GM08714 (cell line): ENCODE data around the gene MYMK.

ENCODE experiments used
- H3K4me3 ChIP-seq: fragments of 200-500 bp; sonication (Bioruptor generic); 2 replicates; pipeline ENCODE4 v1.5.1; 2014; ENCODE audit warnings: mild to moderate bottlenecking, low read length, inconsistent platforms
- ZNF274 ChIP-seq: IDR thresholded peaks from 2 replicates; pipeline ENCODE4 v1.6.1; 2012; ENCODE audit warnings: mild to moderate bottlenecking, low read depth, low read length

Gene MYMK

GRCh38 chr9:133546287-133546680, 21.5 kb upstream of the MYMK start:
- no peak for TF ChIP-seq ZNF274

GRCh38 chr9:133545494-133546286, 20.9 kb upstream of the MYMK start:
- no peak for TF ChIP-seq ZNF274
- no peak overlapping the region for H3K4me3 ChIP-seq

More at GRCh38 chr9:133546287-133546680, 21.5 kb upstream of the MYMK start:
- H3K4me3 ChIP-seq = no peak overlapping the region

- H3K4me3 ChIP-seq = no peak overlapping the region
- no peak for TF ChIP-seq ZNF274
Observed at GRCh38 chr9:133543772-133544467, 19.2 kb upstream of the MYMK start.

- H3K4me3 ChIP-seq = no peak overlapping the region
- TF ChIP-seq ZNF274 = no peak
Observed at GRCh38 chr9:133542002-133542401, 17.2 kb upstream of the MYMK start.

GRCh38 chr9:133540698-133541025, 15.9 kb upstream of the MYMK start:
- TF ChIP-seq ZNF274 = no peak
- H3K4me3 ChIP-seq = no peak overlapping the region

- TF ChIP-seq ZNF274 = no peak
- H3K4me3 ChIP-seq = no peak overlapping the region
Observed at GRCh38 chr9:133539991-133540697, 15.4 kb upstream of the MYMK start.

- H3K4me3 ChIP-seq = no peak overlapping the region
- no peak for TF ChIP-seq ZNF274
Observed at GRCh38 chr9:133538851-133539833, 14.4 kb upstream of the MYMK start.

GRCh38 chr9:133538176-133538575, 13.4 kb upstream of the MYMK start:
- H3K4me3 ChIP-seq = no peak overlapping the region

GRCh38 chr9:133537257-133537656, 12.5 kb upstream of the MYMK start:
- no peak for TF ChIP-seq ZNF274
- H3K4me3 ChIP-seq = no peak overlapping the region

More at GRCh38 chr9:133538176-133538575, 13.4 kb upstream of the MYMK start:
- TF ChIP-seq ZNF274 = no peak

GRCh38 chr9:133536536-133536935, 11.8 kb upstream of the MYMK start:
- no peak for TF ChIP-seq ZNF274
- no peak overlapping the region for H3K4me3 ChIP-seq

- no peak overlapping the region for H3K4me3 ChIP-seq
- no peak for TF ChIP-seq ZNF274
Observed at GRCh38 chr9:133536080-133536479, 11.3 kb upstream of the MYMK start.

- H3K4me3 ChIP-seq = no peak overlapping the region
- TF ChIP-seq ZNF274 = no peak
Observed at GRCh38 chr9:133535306-133535877, 10.6 kb upstream of the MYMK start.

GRCh38 chr9:133534346-133535291, 9.9 kb upstream of the MYMK start, which contains the start of gene ADAMTSL2:
ADAMTSL2 (plus strand) TSS chr9:133534704; CDS start chr9:133536713, 2,009 bp downstream.
- no peak within 1 kb of the TSS for H3K4me3 ChIP-seq
- no peak for TF ChIP-seq ZNF274
